ENCODE data around the gene CCDC68. TPM values are rescaled to one million over a fixed set of nuclear protein-coding genes. Genes with fewer than 3 reads are reported as not detected.

Gene CCDC68
- total and polyA plus RNA-seq, 2 experiments from 2014 or later = 0.04 to 1.3 TPM

DNA sequence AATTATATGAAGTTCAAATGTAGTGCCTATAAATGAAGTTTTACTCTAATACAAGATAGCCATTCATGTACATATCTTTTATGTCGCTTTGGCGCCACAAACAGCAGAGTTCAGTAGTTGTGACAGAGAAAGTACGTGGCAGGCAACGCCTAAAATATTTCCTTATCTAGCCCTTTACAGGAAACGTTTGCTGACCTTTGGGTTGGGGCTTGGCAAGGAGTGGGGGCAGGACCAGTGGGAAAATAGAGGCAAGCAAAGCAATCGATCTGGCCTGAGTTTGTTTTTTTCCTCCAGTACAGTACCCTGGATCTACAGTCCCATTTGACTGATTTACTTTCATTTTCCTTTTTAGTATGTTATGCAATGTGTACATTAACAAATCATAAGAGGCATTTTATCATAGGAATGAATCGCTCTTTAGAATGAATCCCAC lies 13.1 kb downstream of the CCDC68 start:
- Histone ChIP-seq H3K27me3 (peaks cover 5% of the 10 kb centered on the region), H3K4me3 (no peak overlapping the region), H3K27ac (no peak overlapping the region), H3K36me3 (no peaks in the 10 kb centered on the region), H3K4me1 (ENCODE audit: low read depth) (peaks cover 10% of the 10 kb centered on the region), H3K9me3 (ENCODE audit: low read depth) (no peaks in the 10 kb centered on the region)
- TF ChIP-seq, protein P1, sequence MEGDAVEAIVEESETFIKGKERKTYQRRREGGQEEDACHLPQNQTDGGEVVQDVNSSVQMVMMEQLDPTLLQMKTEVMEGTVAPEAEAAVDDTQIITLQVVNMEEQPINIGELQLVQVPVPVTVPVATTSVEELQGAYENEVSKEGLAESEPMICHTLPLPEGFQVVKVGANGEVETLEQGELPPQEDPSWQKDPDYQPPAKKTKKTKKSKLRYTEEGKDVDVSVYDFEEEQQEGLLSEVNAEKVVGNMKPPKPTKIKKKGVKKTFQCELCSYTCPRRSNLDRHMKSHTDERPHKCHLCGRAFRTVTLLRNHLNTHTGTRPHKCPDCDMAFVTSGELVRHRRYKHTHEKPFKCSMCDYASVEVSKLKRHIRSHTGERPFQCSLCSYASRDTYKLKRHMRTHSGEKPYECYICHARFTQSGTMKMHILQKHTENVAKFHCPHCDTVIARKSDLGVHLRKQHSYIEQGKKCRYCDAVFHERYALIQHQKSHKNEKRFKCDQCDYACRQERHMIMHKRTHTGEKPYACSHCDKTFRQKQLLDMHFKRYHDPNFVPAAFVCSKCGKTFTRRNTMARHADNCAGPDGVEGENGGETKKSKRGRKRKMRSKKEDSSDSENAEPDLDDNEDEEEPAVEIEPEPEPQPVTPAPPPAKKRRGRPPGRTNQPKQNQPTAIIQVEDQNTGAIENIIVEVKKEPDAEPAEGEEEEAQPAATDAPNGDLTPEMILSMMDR (IDR thresholded peaks at IDR 0.05; ENCODE audit: low read depth, low read length) = no peak
- DNase-seq (ENCODE audit: low read depth in 1 of 2, low spot score in 1 of 2) = peak; percentile 8 to 60

DNA sequence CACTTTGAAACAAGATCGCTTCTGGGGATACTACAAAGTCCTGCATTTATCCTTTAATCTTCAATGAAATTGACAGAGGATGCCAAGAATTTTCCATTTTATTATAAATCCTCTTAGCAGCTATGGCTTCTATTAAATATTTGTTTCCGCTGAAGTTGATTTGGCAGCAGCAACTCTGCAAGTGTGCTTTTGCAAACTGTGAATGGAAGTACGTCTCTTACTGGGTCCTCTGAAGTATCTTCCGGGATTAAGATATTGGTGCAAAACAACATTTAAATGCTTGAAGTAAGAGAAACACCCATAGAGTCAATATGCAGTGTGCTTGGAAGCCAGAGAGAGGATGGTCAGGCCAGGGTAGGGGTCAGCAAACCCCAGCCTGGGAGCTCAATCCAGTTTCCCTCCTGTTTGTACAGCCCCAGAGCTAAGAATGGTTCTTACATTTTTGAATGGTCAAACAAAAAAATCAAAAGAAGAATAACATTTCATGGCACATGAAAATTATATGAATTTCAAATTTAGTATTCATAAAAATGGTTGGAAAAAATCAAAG lies 13.6 kb downstream of the CCDC68 start:
- DNase-seq (ENCODE audit: low read depth in 1 of 2, low spot score in 1 of 2) = peak in 1 of 2 donors; percentile 25
- H3K4me1 ChIP-seq (ENCODE audit: low read depth) = peaks cover 10% of the 10 kb centered on the region
- H3K27me3 ChIP-seq = peaks cover 5% of the 10 kb centered on the region

DNA sequence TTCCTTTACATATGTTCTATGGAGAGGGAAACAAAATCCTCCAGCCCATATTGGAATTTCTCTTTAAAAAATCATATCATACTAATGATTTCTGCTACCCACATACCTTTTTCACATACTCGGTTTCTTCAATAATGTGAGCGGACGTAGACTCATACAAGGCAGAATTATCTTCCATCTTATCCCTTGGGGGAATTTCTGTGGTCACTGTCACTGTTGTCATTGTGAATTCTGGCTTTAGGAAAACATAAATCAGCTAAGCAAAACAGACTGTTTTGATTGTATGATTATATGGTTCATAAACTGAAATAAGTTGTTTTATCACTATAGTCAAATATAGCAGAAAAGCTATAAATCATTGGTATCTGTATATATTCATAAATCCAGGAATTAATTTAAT lies 16.7 kb downstream of the CCDC68 start:
- H3K36me3 ChIP-seq = no peaks in the 10 kb centered on the region
- H3K4me3 ChIP-seq = no peak overlapping the region
- no peaks in the 10 kb centered on the region for H3K27me3 ChIP-seq
- no peak for DNase-seq (ENCODE audit: low read depth in 1 of 2, low spot score in 1 of 2)
- TF ChIP-seq, protein P1 (IDR thresholded peaks at IDR 0.05; ENCODE audit: low read depth, low read length) = no peak
- peaks cover 10% of the 10 kb centered on the region for H3K4me1 ChIP-seq (ENCODE audit: low read depth)
- no peak overlapping the region for H3K27ac ChIP-seq
- H3K9me3 ChIP-seq (ENCODE audit: low read depth) = no peaks in the 10 kb centered on the region

More for the DNA sequence above, 13.6 kb downstream of the CCDC68 start:
- H3K36me3 ChIP-seq = no peaks in the 10 kb centered on the region
- H3K27ac ChIP-seq = no peak overlapping the region
- TF ChIP-seq, protein P1 (IDR thresholded peaks at IDR 0.05; ENCODE audit: low read depth, low read length) = no peak
- H3K4me3 ChIP-seq = no peak overlapping the region
- no peaks in the 10 kb centered on the region for H3K9me3 ChIP-seq (ENCODE audit: low read depth)

DNA sequence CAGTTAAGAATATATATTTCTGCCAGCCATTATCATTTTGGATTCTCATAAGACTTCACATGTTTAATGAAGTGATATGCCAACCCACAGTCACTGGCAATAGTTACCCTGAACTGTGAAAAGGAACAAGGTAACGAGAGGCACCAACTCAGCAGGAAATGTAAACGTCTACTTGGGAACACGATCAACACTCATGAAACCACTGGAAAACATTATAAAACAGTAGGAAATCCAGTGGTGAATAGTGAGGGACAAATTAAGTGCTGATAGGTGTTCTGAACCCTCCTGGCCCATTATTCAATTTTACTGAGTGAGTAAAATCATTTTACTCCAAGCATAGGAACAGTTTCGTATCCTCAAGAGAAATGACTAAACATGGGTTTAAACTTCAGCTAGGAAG lies 17.1 kb downstream of the CCDC68 start:
- Histone ChIP-seq H3K4me3 (no peak overlapping the region), H3K27me3 (no peaks in the 10 kb centered on the region), H3K36me3 (no peaks in the 10 kb centered on the region), H3K9me3 (ENCODE audit: low read depth) (no peaks in the 10 kb centered on the region), H3K27ac (no peak overlapping the region), H3K4me1 (ENCODE audit: low read depth) (peaks cover 10% of the 10 kb centered on the region)
- DNase-seq (ENCODE audit: low read depth in 1 of 2, low spot score in 1 of 2) = no peak
- TF ChIP-seq, protein P1 (IDR thresholded peaks at IDR 0.05; ENCODE audit: low read depth, low read length) = no peak

DNA sequence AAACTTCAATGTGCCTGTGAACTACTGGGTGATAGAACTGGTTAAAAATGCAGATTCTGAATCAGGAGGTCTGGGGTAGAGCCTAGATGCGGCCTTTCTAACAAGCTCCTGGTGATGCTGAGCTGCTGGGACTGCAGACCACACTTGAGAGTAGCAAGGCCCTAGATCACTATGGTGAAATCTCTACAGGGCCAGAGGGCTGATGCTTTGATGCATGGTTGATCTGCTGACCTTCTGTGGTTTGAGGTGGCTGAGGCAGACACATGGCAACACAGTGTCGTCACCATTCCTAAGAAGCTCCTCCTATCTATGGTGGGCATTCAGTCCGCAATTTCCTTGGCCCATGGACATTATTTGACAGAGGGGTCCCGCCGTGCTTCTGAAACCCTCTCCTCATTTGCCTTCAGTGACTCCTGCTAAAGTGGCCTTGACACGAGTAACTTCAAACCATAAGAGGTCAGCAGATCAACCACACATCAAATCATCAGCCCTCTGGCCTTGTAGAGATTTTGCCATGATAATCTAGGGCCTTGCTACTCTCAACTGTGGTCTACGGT lies 19.8 kb downstream of the CCDC68 start:
- H3K4me1 ChIP-seq (ENCODE audit: low read depth) = no peaks in the 10 kb centered on the region
- no peaks in the 10 kb centered on the region for H3K9me3 ChIP-seq (ENCODE audit: low read depth)
- no peaks in the 10 kb centered on the region for H3K36me3 ChIP-seq
- TF ChIP-seq, protein P1 (IDR thresholded peaks at IDR 0.05; ENCODE audit: low read depth, low read length) = no peak
- DNase-seq (ENCODE audit: low read depth in 1 of 2, low spot score in 1 of 2) = no peak
- no peaks in the 10 kb centered on the region for H3K27me3 ChIP-seq
- no peak overlapping the region for H3K27ac ChIP-seq
- no peak overlapping the region for H3K4me3 ChIP-seq

Data from cardiac muscle cell (in vitro differentiated cells and primary cell).